GM12892 (cell line): ENCODE measurements around the gene PGA5.

Experiments used
- DNase-seq: peaks from one replicate; pipeline ENCODE4 v3.0.0; 2011; ENCODE audit not compliant: insufficient read length
- FAIRE-seq: peaks from 2 replicates; lab custom pipeline; 2011; peaks lifted over from hg19 to GRCh38; lab: Jason Lieb, UNC
- POLR2A ChIP-seq: IDR thresholded peaks from 2 replicates; pipeline ENCODE4 v1.6.1; 2011; ENCODE audit warnings: low read depth, low read length, control low read depth
- POLR2AphosphoS5 ChIP-seq: IDR thresholded peaks from 2 replicates; pipeline ENCODE4 v1.6.1; 2011; ENCODE audit warnings: low read depth, low read length, control low read depth
- TAF1 ChIP-seq: IDR thresholded peaks from 2 replicates; pipeline ENCODE4 v1.6.1; 2011; ENCODE audit warnings: low read depth, mild to moderate bottlenecking, control low read depth, low read length, borderline replicate concordance

PGA5 gene

DNA sequence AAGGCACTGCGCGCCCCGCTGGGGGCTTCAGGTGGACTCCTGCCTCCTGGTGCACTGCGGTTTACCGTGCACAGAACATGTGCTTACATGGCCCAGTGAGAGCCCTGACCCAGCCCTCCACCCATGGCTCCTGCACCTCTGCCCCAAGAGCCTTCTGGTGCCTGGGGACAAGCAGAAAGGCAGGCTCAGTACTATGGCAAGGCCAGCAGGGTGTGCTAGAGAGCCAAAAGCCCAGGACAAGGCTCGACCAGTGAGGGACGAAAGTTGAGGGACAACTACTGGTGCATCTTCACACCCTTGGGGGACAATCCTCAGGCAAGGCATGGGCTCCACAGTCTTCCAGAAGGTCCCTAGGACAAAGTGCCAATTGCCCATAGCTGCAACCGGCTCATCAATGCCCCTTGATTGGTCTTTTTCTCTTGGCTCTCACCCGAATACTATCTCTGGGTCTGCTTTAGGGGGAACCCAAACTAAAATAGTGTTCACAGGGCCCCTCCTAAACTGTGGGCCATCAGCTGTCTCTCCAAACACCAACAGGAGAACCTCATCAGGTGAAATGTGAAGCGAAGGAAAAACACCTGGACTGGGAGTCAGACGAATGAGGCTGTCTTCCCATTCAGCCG is 13.5 kb downstream of the PGA5 start:
- FAIRE-seq (peak; percentile 87), DNase-seq (peak; percentile 80)
- TF ChIP-seq POLR2AphosphoS5 (no peak), TAF1 (no peak), POLR2A (no peak)

DNA sequence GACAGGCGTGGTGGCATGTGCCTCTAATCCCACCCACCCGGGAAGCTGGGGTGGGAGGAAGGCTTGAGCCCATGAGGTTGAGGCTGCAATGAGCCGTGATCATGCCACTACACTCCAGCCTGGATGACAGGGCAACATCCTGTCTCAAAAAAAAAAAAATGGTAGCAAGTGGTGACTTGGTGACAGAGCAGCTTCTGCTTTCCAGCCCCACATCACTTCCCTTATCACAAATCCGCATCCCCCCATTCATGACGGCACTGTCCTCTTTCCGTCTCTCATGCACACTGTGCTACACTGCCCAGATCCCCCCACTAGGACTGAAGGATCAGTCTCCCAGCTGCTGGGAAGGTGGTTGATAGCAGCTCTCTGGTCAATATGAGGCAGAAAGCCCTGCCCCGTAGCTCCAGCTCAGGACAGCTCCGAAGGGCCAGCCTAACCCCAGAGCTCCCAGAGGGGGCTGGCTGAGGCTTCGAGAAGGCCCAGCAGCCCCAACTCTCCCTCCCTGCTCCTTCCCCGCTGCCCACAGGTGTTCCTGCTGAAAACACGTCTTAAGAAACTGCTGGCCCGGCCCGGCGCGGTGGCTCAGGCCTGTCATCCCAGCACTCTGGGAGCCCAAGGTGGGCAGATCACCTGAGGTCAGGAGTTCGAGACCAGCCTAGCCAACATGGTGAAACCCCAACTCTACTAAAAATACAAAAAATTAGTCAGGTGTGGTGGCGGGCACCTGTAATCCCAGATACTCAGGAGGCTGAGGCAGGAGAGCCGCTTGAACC is 15.9 kb downstream of the PGA5 start:
- DNase-seq (no peak), FAIRE-seq (no peak)
- no peak for TF ChIP-seq POLR2A
- TF ChIP-seq TAF1 = no peak
- TF ChIP-seq POLR2AphosphoS5 = no peak

DNA sequence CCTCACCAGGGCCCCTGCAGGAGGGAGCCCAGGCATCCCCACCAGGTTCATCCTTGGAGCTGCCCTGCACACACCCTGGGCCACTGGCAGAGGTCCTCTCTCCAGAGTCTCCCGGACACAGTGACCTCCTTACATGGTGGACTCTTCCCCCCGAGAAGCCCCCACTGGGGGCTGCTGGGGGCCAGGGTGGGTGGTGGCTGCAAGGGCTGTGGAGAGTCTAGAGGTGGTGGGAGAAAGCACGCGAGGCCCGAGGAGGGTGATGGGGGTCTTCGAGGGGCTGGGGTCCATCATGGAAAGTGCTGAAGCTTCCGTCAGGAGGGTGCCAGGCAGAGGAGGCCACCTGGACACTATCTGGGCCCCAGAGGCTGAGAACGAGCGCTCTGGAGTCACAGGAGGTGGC is 17.6 kb downstream of the PGA5 start:
- DNase-seq (no peak), FAIRE-seq (no peak)
- TF ChIP-seq POLR2A (no peak), POLR2AphosphoS5 (no peak), TAF1 (no peak)

DNA sequence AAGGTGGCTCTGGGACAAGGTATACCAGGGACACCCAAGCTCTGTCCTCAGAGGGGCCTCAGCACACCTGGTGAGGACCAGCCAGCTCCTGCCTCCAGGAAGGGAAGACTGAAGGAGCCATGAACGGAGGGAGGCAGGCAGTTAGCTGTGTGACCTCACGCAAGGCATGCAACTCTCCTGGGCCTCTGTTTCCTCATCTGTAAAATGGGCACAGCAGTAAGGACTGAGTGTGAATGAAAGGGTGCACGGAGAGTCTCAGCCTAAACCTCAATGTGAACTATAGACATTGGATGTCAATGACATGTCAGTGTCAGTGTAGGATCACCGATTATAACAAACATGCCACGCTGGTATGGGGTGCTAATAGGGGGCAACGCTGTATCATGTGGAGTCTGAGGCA is 18.4 kb downstream of the PGA5 start:
- FAIRE-seq = no peak
- no peak for DNase-seq
- TF ChIP-seq POLR2AphosphoS5 = no peak
- TF ChIP-seq POLR2A = no peak
- no peak for TF ChIP-seq TAF1

DNA sequence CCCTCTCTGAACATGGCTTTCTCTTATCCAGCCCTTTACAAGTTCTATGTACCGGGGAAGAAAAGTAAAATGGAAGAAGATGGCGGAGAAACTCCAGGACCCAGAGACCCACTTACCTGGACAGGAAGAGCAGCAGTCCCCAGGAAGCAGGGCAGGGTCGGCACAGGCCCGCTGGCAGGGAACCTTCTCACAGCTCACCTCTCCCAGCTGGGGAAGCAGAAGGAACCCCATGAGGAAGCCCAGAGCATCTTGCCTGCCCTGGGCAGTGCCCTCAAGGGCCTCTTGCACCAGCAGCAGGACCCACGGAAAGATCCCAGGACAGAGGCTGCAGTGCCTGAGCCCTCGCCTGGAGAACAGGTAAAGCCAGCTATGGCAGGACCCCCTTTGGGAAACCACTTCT is 23.4 kb downstream of the PGA5 start:
- DNase-seq (no peak), FAIRE-seq (no peak)
- TF ChIP-seq POLR2A (no peak), POLR2AphosphoS5 (no peak), TAF1 (no peak)

DNA sequence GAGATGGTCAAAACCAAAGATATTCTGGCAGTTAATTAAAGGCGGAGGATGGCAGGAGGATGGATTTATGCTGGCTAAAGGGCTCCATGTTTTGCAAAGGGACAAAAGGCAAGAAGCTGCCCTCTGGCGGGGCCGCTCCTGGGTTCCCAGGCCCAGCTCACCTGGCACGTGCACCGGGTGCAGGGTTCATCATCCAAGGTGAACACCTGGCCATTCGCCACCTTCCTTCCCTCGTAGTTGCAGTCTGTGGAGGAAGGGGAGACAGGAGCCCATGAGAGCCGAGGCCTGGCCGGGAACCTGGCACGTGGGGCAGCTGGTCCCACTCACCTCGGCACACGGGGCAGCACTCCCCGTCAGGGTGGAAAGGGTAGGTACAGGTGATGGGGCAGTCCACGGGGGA is 23.8 kb downstream of the PGA5 start:
- TF ChIP-seq TAF1 (no peak), POLR2A (no peak), POLR2AphosphoS5 (no peak)
- no peak for FAIRE-seq
- DNase-seq = no peak

DNA sequence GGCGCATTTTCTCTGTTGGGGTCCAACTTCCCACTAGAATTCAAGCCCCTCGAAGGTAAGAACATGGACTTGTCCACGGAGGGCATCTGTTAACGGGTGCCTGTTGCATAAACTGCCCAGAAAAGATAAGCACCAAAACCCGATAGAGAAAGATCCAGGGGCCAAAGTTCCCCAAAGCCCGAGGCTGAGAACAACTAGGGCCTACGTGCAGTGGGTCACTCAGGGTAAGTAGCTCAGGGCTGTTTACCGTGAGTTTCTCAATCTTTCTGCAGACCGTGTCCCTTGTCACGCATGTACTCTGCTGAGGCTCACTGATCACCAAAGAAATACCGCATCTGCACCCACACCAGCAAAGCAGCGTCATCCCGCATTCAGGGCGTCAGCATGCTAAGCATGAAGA is 24.4 kb downstream of the PGA5 start:
- FAIRE-seq (no peak), DNase-seq (no peak)
- TF ChIP-seq POLR2A = no peak

DNA sequence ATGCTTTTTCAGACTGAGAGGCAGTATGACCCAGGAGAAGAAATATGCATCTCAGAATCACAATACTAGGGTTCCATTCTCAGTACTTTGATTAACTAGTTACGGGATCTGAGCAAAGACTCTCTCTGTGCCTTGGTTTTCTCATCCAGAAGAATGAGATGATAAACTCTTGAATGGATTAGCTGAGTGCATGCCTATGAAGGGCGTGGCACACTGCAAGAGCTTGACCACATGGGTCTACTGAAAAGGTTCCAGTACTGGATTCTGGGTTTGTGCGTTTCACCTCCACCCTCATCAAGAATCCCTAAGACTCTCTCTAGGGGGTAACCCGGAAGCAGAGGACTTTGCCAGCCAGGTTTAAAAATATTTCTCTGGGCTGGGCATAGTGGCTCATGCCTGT is 25.6 kb downstream of the PGA5 start:
- FAIRE-seq (no peak), DNase-seq (no peak)
- TF ChIP-seq TAF1 = no peak
- TF ChIP-seq POLR2AphosphoS5 = no peak
- TF ChIP-seq POLR2A = no peak

DNA sequence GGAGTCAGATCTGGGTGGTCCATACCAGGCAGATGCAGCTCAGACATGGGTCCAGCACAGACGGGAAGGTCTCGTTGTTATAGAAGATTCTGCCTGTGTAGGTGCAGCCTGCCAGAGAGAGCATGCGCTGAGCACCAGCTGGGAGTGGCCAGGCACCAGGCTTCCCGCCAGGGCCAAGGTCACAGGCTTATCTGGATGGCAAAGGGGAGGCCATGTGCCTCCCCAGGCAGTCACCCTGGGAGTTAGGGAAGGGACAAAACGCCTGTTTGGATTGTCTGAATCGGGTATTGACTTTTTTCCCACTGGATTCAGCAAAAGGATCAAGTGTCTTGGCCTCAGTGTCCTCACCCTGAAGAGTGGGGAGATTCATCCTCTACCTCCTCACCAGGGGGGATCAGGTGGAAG is 26.5 kb downstream of the PGA5 start:
- FAIRE-seq = no peak
- DNase-seq = no peak
- TF ChIP-seq POLR2A (no peak), POLR2AphosphoS5 (no peak), TAF1 (no peak)

DNA sequence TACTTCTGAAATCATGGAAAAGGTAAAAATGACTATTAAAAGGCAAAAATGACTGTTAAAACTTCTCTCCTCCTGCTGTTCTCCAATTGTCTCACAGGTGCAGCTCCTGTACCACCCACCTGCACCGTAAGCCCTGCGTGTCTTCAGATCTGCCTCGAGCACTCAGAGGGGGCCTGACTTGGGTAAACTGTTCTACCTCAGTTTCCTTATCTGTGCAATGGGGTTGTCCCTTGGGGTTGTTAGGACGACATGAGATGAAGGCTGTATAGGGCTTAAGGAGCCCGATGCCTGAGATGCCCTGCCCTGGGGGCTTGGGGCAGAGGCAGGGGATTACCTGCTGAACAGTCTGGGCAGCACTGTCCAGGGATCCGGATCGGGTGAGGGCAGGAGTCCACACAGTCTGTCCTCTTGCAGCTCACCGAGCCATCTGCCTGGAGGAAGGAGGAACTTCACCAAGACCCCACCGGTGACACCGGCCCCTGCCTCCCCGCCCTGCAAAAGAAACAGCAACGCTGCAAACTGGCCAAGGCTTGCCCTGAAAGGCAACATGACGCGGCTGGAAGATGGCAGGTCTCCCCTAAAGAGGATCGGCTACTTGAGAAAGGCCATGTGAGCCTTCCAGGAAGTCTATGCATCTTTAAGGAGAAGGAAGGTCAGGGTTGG is 27.7 kb downstream of the PGA5 start:
- FAIRE-seq (no peak), DNase-seq (no peak)
- no peak for TF ChIP-seq TAF1
- TF ChIP-seq POLR2AphosphoS5 = no peak
- TF ChIP-seq POLR2A = no peak

DNA sequence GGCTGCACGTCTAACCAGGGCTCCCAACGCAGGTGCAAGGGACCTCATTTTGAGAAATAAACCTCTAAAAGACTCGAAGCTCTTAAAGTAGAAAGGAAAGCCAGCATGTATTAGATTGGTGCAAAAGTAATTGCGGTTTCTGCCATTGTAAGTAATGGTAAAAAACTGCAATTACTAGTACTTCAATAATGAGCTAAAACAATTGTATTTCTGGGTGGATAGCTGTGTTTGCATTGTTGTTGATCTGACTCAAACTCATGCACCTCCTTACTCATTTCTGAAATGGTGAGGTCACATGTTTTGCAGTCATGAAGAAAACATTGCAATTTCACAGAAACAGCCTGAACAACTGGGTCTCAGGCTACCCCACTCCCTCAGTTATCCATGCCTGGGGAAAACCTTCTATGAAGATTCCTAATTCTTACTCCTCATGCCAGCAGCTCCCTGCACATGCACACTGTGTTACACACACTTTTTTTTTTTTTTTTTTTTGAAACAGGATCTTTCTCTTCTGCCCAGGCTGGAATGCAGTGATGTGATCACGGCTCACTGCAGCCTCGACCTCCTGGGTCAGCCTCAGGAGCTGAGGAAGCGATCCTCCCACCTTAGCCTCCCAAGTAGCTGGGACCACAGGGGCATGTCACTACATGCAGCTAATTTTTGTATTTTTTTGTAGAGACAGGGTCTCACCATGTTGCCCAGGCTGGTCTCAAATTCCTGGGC is 29.5 kb downstream of the PGA5 start:
- FAIRE-seq (no peak), DNase-seq (no peak)
- TF ChIP-seq POLR2A (no peak), TAF1 (no peak), POLR2AphosphoS5 (no peak)
